COLO829 (cell line): ENCODE data around the gene RAB36.

Experiments used
- DNase-seq: peaks from one replicate; pipeline ENCODE4 v3.0.0; 2012; ENCODE audit warnings: low spot score

The RAB36 gene

DNA sequence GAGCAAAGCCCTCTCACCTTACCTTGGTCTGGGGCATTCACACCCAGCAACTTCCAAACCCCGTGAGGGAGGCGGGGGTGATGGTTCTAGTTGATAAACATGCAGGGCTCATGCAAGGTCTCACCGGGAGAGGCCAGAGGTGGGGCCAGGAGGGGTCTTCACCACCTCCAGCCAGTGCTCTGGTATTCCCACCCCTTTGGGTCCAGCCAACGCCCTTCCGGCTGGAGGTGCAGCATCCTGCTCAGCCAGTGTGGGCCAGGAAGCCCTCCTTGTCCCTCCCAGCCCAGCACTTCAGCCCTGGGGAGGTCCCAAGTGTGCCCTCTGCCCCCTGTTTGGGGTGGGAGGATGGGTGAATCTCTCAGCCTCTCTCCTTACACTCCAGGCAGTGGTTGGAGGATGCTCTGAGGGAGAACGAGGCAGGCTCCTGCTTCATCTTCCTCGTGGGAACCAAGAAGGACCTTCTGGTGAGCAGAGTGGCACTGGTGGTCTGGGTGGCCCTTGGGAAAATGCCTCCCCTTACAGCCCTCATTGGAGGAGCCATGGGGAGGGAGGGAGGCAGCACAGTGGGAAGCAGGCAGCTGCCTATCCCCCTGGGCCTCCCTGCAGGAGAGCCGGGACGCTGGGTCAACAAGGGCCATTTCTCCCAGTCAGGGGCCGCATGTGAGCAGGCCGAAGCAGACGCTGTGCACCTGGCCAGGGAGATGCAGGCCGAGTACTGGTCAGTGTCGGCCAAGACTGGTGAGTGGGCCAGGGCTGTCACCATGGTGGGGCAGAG lies 13.4 kb downstream of the RAB36 start:
- DNase-seq = no peak

DNA sequence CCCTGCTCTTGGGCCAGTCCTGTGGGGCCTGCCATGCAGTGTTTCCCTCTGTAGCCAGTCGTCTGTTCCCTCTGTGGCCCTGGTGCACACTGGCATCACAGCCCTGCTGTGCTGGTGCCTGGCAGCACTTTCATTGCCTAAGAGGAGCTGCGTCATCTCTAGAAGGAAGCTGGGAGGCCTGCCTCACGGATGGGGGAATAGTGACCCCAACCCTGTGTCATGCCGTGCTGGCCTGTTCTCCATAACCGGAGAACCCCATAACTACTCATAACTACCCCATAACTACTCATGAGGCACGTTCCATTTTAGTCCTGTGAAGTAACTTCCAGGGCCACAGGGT lies 14.0 kb downstream of the RAB36 start:
- no peak for DNase-seq

DNA sequence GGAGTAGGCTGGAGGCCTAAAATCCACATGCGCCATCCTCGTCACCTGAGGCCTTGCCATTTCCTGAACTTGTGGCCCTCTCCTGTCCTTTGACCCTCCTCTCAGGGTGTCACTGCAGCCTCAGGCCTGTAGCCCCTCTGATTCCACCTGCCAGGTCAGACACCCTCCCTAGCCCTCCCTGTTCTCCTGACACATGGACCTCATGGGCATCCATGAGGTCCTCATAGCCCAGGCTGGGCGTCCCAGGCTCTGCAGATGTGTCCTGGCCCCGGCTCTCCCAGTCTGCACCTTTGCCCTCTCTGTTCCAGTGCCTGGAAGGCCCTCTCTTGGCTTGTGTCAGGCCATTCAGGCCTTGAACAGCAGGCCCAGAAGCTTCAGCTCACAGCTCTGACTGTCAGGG lies 15.8 kb downstream of the RAB36 start:
- no peak for DNase-seq

DNA sequence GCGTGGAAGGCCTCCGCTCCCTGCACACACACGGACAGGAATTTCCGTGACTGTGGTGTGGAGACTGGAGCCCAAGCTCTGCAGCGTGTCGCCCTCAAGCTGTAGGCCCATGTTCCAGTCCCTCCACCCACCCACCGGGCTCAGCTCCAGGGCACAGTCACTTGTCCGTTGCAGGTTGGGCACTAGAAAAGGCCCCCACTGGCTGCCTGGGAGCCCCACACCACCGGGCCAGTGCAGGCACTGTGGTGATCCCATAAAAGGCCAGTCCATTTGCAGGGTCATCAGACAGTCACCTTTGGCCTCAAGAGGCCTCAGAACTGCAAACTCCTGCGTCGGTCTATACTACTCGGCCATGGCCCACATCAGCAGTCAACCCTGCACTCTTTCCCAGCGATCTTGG lies 16.3 kb downstream of the RAB36 start:
- no peak for DNase-seq

DNA sequence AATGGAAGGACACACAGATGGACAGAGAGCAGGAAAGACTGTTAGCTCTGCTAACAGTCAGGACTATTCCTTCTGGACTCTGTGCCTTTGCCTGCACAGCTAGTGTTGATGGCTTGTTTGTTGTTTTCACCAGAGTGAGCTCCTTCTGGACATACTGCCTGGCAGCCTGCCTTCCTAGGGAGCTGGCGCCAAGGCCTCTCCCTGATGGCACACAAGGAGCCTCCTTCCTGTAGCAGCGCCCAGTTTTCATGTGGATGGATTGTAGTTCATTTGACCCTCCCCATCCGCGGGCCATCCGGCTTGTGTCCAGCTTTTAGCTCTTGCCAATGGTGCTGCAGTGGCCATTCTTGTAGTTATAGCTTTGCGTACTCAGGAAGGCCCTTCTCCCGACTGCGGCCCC lies 18.4 kb downstream of the RAB36 start:
- DNase-seq = no peak

DNA sequence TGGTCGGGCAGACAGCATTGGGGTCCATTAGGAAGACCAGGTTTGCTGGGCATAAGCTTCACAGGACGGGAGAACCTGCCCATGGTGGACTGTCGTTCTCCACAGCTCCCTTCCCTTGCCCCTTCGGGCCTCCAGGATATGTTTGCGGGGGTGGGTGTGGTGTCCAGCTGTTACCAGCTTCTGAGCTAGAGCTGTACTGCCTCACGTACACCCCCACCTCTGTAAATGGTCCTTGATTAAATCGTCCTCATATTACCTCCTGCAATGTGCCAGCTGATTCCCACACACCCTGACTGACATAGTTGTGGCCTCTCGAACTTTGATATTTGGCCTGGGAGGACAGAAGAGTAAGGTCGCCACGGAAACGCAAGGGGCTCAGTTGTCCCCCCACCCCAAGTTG lies 18.8 kb downstream of the RAB36 start:
- DNase-seq = no peak

DNA sequence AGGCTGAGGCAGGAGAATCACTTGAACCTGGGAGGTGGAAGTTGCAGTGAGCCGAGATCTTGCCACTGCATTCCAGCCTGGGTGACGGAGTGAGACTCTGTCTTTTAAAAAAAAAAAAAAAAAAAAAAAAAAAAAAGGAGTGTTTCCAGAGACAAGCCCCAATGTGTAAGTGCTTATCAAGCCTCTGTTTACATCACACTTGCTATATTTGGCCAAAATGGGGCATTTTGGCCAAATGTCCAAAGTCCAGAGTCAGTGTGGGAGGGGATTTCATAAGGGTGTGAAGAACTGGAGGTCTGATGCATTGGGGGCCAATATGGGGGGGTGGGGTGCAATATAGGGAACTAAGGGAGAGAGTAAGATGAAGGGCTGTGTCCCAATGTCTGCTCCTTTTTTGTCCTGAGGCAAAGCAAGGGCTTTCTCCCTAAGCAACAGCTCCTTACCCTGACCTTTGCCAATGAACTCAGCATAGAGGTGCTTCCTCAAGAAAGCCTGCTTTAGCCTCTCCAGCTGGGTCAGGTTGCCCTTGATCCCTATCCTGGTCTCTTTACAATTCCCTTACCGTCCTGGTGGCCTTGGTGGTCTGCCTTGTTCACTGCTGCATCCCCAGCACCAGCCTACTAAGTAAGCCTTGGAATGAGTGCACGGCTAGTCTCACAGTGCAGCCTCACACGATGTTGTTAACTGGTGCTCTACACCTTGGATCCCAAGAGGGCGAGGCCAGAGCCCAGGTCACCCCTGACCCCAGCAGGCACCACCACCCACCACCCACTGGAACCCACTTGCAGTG lies 21.0 kb downstream of the RAB36 start:
- no peak for DNase-seq

DNA sequence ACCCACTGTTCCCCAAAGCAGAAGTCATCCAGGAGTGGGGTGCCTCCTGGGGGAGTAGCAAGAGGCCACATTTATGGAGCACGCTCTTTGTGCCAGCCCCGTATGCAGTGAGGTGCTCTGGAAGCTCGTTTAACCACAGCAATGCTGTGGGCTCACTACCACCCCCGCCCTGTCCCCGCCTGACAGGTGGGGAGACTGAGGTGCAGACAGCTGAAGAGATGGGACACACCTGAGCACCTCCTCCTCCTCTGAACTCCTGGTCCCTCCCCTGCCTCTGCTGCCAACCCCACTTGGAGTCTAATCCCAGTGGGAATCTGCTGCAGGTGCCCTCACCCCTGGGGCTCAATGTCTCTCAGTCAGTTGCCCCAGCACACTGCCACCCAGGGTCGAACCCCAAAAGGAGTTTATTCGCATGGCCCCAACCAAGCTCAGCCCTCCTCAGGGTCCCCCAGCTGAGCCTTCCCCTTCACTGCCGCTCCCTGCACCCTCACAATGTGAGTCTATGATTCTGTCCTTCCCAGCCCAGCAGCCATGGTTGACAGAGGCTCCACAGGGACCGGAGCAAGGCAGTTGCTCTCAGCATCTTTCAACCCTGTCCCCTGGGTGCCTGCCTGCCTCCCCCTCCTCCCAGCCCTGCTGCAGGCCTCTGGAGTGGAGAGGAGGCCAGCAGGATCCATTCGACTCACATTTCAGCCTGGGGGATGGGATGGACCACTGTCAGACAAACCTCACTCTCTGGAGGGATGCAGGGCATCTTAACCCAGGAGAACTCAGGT lies 21.8 kb downstream of the RAB36 start:
- no peak for DNase-seq

DNA sequence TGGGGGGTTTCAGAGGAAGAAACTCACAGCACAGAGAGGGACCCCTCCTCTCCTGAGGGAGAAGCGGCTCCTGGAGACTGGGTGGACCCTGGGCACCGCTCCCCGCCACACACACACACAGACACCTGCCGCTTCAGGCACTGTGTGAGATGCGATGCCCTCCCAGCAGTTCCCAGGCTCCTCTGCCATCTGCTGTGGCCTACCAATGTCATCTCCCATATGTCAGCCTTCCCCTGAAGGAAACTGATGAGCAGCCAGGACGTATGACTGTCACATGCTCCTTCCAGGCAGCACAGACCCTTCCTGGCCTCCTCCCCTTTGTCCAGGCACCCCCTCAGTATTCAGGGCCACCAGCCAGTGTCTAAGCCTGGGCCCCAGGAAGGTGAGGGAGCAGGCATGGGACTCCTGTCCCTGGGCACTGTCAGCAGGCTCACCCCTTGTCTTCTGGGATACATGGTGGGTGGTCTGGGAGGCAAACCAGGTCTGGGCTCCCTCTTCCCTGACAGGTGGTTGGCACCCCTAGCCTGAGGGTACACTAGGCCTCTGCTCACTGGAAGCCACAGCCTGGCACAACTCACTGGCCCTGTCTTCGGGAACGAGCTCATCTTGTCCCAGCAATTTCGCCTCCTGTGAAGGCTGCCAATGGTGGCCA lies 23.2 kb downstream of the RAB36 start:
- DNase-seq = no peak

DNA sequence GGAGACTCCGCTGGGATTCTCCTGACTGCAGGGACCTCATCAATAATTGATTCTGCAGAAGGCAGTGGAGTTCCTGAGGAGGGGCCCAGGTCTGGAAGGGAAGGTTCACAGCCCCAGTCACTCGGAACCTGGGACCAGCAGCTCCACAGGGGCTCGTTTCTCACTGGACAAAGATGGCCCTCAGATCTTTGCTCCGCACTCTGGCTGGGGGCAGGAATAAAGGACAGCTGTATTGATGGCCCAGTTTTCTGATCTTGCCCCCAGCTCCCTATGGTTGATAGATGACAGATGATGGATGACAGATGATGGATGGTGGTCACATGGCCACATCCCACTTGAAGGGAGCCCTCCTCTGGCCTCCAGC lies 23.7 kb downstream of the RAB36 start:
- DNase-seq = no peak

DNA sequence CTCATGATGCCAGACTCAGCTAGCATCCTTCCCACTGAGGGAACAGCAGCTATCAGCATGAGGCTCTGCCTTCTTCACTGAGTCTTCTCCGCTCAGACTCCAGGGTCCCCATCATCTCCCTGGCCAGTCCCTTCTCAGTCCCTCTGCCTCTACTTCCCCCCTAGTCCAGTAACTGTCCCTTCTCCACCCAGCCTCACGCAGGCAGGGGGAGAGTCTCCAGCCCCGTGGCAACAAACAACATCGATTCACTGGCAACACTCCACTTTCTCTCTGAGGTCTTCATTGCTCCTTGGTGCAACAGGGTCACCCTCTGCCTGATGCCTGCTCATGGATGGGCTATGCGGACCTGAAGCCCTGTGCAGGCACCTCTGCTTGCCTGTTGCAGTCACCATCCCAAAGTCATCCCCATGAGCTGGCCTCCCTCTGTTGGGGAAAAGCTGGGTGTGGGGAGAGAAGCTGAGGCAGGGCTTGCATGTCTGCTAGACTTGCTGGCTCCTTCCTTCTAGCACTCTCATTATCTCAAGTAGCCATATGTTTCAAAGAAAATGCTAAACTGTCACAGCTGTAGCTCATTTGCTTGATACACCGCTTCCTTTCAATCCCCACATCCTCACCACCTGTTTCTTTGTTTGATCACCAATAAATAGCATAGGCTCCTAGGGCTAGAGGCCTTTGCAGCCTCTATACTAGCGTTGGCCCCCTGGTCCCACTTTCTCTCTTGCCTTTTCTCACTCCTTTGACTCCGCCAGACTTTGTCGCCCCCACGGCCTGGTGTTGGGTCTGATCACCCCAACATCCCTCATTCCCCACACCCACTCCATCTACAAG lies 30.8 kb downstream of the RAB36 start:
- no peak for DNase-seq

DNA sequence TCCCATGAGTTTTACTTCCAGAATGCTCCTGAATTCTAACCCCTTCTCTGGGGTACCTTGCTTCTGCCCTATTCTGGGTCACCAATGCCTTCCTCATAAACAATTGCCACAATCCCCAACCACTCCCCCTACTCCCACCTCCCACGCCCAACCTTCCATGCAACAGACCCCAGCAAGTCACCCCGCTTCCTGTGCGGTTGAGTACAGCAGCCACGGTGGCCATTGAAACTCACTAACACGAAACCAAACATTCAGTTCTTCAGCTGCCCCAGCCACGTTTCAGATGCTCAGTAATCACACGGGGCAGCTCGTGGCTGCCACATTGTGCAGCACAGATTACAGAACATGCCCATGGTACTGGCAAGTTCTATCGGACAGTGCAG lies 31.4 kb downstream of the RAB36 start:
- no peak for DNase-seq

DNA sequence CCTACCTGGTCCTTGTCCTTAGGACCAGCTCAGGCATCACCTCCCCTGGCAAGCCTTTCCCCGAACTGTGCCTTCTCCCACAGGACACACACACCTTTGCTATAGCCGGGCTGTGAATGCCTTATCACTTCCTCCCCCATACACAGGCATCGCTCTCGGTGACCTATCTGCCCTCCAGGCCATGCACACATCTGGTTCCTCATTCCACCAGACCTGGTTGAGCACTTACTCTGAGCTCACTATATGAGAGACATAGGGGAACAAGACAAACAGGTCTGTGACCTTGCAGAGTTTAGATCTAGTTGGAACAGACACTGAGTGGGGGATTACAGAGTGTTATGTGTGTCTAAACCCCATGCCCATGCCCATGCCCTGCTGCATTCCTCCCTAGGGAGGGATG lies 31.9 kb downstream of the RAB36 start:
- DNase-seq = no peak

DNA sequence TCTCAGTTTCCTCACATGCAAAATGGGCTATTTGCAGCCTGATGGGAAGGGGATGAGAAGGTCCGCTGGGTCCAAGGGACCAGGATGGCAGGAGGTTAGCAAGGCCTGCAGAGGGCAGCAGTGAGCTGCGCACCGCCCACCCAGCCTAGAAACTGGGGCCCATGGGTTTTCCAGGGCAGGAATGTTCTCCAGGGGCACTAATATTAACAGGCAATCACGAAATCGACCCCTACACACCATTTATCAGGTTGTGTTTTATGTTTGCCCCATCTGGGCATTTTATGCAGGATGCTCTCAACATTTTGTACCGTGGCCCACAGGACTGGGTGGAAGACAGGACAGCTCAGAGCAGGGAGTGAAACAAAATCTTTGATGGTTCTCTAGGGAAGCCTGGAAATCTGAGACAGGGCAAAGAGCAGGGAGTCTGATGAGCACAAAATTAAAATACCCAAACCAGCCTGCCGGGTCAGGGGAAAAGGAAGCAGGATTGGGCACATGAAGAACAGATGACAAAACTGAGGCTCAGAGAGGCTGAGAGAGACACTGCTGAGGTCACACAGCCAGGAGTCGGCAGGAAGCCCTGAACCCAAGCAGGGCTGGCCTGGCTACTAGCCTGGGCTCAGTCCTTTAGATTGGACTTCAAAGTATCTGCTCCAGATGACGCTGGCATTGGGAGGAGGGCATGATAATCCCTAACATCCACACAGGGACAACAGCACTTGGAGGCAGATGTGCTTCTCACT lies 33.4 kb downstream of the RAB36 start:
- peak; percentile 77 for DNase-seq

DNA sequence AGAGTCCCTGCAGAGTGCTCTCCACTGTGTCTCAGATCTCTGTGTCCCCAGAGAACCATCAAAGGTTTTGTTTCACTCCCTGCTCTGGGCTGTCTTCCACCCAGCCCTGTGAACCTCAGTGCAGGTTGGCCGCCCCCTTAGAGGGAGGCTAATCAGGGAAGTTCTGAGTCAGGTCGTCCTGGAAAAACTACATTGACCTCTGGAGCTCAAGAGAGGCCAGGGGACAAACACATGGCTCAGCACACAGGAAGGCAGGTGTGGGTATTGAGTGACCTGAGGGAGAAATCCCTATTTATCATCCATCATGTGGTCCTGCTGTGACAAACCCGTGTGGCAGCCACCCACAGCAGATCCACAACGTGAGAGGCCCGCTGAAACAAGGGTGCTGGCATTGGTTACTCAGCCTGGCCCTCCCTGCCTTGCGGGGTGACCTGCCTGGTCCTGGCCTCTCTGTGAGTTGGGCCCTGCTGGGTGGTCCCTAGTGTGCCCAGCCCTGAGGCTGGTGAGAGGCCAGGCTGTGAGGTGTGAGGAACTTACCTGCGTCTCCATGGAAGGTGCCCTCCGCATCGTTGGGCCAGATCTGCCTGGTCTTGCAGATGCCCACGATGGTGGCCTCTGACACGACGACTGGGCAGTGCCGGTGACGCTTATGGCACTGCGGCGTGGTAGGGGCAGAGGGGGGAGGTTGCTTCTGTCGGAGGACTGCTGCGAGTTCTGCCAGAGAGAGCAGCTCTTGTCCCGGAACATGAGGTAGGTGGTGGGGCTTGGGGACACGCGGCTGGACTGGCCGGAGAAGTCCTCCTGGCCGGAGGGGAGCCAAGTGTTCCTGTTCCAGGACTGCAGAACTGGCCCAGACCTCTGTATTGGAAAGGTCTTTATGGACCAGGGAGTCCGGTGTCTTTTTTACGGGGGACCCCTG lies 34.4 kb downstream of the RAB36 start:
- no peak for DNase-seq

DNA sequence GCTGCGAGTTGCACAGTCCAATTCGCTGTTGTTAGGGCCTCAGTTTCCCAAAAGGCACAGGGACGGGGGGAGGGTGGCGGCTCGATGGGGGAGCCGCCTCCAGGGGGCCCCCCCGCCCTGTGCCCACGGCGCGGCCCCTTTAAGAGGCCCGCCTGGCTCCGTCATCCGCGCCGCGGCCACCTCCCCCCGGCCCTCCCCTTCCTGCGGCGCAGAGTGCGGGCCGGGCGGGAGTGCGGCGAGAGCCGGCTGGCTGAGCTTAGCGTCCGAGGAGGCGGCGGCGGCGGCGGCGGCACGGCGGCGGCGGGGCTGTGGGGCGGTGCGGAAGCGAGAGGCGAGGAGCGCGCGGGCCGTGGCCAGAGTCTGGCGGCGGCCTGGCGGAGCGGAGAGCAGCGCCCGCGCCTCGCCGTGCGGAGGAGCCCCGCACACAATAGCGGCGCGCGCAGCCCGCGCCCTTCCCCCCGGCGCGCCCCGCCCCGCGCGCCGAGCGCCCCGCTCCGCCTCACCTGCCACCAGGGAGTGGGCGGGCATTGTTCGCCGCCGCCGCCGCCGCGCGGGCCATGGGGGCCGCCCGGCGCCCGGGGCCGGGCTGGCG lies 35.1 kb downstream of the RAB36 start, which contains the start of gene BCR:
TSS of gene BCR (plus strand) at position 209 of the 592 bp plus-strand sequence. CDS start 452 bp downstream, outside the sequence.
- DNase-seq = peak; percentile 54

DNA sequence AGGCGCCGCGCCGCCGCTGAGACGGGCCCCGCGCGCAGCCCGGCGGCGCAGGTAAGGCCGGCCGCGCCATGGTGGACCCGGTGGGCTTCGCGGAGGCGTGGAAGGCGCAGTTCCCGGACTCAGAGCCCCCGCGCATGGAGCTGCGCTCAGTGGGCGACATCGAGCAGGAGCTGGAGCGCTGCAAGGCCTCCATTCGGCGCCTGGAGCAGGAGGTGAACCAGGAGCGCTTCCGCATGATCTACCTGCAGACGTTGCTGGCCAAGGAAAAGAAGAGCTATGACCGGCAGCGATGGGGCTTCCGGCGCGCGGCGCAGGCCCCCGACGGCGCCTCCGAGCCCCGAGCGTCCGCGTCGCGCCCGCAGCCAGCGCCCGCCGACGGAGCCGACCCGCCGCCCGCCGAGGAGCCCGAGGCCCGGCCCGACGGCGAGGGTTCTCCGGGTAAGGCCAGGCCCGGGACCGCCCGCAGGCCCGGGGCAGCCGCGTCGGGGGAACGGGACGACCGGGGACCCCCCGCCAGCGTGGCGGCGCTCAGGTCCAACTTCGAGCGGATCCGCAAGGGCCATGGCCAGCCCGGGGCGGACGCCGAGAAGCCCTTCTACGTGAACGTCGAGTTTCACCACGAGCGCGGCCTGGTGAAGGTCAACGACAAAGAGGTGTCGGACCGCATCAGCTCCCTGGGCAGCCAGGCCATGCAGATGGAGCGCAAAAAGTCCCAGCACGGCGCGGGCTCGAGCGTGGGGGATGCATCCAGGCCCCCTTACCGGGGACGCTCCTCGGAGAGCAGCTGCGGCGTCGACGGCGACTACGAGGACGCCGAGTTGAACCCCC lies 35.8 kb downstream of the RAB36 start:
- no peak for DNase-seq

DNA sequence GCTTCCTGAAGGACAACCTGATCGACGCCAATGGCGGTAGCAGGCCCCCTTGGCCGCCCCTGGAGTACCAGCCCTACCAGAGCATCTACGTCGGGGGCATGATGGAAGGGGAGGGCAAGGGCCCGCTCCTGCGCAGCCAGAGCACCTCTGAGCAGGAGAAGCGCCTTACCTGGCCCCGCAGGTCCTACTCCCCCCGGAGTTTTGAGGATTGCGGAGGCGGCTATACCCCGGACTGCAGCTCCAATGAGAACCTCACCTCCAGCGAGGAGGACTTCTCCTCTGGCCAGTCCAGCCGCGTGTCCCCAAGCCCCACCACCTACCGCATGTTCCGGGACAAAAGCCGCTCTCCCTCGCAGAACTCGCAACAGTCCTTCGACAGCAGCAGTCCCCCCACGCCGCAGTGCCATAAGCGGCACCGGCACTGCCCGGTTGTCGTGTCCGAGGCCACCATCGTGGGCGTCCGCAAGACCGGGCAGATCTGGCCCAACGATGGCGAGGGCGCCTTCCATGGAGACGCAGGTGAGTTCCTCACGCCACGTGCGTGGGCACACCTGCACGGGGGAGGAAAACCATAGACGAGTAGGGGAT lies 36.5 kb downstream of the RAB36 start:
- no peak for DNase-seq
